GM19452 (cell line): ENCODE data around the gene PSRC1.

Experiments
- ATAC-seq: cut with Tn5 transposase; IDR thresholded peaks from one replicate; pipeline ENCODE4 v1.9.1; 2021; ENCODE audit not compliant: unreplicated experiment

Gene PSRC1

GRCh38 chr1:109272831-109273547 is 10.0 kb downstream of the PSRC1 start:
- ATAC-seq: no peak

DNA sequence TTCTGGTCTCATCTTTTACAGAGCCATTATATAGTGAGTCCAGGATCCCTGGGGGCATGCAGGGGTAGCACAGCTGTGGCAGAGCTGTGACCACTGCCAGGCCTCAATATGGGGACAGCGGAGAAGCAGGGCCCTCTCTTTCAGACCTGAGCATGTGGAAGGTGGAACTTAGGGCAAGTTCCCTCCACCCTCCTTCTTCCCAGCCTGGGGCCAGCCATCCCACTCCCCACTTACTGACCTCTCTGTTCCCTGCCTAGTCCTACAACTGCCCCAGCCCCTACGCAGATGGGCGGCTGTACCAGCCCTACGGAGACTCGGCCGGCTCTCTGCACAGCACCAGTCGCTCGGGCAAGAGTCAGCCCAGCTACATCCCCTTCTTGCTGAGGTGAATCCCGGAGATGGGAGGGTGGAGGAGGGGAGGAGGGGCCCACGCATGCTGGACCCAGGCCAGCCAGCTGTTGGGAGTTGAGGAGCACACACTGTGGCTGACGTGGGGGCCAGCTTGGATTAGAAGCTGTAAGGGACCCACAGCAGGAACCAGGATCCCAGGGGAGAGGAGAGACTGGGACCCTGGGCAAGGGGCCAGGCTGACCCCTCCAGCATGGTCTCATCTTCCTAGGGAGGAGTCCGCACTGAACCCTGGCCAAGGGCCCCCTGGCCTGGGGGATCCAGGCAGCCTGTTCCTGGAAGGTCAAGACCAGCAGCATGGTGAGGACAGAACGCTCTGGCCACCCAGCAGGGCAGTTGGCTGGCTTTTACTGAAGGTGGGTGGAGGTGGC is 10.7 kb downstream of the PSRC1 start:
- no peak for ATAC-seq

DNA sequence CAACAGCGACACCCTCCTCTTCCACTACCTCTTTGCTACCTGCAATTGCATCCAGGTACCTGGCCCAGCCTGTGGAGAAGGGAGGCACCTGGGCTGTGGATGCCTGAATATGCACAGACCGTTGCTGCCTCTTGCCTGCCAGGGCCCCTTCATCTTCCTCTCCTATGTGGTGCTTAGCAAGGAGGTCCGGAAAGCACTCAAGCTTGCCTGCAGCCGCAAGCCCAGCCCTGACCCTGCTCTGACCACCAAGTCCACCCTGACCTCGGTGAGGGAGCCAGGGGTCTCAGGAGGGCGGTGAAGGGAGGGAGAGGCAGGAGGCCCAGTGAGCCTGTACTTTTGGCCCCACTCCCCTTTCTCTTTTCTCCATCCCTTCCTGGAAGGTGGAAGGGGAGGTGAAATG is 11.5 kb downstream of the PSRC1 start:
- ATAC-seq: no peak

DNA sequence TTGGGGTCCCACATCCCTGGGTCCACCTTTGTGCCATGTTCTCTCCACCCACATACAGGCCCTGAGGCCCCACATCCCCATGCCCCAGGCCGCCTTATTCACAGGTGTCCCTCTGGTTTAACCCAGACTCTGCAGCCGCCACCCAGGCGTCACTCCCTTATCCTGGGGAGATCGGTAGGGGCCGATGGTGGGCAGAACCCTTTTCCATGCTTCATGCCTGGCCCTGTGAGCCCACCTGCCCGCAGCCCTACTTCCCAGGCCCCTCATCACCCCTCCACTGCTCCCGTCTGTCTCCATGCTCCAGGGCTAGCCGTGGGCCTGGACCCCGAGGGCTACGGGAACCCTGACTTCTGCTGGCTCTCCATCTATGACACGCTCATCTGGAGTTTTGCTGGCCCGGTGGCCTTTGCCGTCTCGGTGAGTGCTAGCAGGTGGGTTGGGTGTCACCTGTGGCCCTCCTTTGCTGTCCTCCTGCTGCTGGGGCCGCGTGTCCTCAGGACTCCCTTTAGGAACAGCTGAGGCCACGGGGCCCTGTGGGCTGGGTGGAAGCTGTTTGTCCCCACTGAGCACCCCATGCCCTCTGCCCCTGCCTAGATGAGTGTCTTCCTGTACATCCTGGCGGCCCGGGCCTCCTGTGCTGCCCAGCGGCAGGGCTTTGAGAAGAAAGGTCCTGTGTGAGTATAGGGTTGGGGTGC is 12.2 kb downstream of the PSRC1 start:
- no peak for ATAC-seq

GRCh38 chr1:109269981-109270622 is 12.8 kb downstream of the PSRC1 start:
- no peak for ATAC-seq

- no peak for ATAC-seq
Measured at GRCh38 chr1:109269212-109269980, 13.5 kb downstream of the PSRC1 start.

- ATAC-seq: no peak
Measured at GRCh38 chr1:109268431-109269211, 14.3 kb downstream of the PSRC1 start.

GRCh38 chr1:109267743-109268300 is 15.1 kb downstream of the PSRC1 start:
- ATAC-seq: no peak

- ATAC-seq: no peak
Measured at GRCh38 chr1:109266965-109267364, 16.0 kb downstream of the PSRC1 start.

- no peak for ATAC-seq
Measured at GRCh38 chr1:109265741-109266330, 17.1 kb downstream of the PSRC1 start.

DNA sequence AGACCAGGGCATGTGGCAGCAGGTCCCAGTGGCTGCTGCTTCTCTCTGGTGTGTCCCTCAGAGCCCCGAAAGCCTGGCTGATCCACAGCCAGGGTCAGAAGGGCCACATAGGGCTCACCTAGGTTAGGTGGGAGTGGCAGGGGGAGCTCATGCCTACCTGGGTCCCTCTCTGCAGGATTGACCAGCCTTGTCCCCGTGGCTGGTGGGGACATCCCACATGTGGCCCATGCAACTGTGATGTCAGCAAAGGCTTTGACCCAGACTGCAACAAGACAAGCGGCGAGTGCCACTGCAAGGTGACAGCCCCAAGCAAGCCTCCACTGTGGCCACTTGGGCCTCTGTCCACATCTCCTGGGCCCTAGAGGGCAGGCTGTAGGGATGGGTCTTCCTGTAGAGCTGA is 17.9 kb downstream of the PSRC1 start:
- ATAC-seq: no peak

- ATAC-seq: no peak
Measured at GRCh38 chr1:109264379-109264755, 18.6 kb downstream of the PSRC1 start.

DNA sequence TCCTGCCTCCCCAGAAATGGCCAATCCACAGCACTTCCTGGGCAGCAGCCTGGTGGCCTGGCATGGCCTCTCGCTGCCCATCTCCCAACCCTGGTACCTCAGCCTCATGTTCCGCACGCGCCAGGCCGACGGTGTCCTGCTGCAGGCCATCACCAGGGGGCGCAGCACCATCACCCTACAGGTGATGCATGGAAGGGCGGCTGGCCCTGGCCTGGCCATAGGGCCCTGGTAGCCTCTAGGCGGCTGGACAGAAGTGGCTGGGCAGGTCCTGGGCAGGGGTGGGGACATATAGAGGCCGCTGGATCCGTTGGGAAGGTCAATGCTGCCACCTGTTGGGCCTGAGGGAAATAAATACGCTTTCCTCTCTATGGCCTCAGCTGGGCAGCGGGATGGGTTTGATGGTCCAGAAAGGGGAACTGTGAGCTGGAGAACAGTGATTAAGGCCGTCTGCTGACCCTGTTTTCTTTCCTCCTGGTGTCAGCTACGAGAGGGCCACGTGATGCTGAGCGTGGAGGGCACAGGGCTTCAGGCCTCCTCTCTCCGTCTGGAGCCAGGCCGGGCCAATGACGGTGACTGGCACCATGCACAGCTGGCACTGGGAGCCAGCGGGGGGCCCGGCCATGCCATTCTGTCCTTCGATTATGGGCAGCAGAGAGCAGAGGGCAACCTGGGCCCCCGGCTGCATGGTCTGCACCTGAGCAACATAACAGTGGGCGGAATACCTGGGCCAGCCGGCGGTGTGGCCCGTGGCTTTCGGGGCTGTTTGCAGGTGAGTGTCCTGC is 19.2 kb downstream of the PSRC1 start:
- no peak for ATAC-seq

DNA sequence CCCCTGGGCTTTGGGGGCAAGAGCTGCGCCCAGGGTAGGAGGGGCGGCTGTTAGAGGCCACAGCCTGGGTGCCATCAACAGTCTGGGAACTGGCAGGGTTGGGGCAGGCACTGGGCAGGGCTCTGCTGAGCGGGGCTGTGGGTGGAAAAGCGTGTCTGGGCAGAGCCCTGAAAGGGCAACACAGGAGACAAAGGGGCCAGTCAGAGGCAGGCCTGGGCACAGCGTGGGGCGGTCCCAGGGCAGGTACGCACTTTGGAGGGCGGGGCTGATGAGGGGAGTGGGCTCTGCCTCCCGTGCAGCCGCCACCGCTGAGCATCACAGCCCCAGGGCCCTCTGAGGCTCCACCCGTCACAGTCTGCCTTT is 19.7 kb downstream of the PSRC1 start:
- ATAC-seq: no peak

GRCh38 chr1:109262231-109263055 is 20.5 kb downstream of the PSRC1 start:
- ATAC-seq: no peak

- ATAC-seq: no peak
Measured at GRCh38 chr1:109261578-109261977, 21.4 kb downstream of the PSRC1 start.

DNA sequence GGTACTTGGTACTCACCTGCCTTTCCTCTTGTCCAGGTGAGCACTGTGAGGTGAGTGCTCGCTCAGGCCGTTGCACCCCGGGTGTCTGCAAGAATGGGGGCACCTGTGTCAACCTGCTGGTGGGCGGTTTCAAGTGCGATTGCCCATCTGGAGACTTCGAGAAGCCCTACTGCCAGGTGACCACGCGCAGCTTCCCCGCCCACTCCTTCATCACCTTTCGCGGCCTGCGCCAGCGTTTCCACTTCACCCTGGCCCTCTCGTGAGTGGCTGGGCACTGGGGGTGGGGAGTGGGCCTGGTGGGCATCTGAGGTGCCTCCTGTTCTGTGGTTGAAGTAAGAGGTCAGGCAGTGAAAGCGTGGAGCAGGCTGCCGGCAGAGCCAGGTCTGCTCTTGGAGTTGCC is 21.9 kb downstream of the PSRC1 start:
- ATAC-seq: no peak
